Heart left ventricle (tissue), 13 donors: ENCODE results near the gene RTP3.

Experiments used
- POLR2A ChIP-seq, 2 donors: fragments of 450-650 bp; IDR thresholded peaks; one replicate each; pipeline ENCODE4 v1.6.1; 2017; ENCODE audit warnings: antibody characterized with exemption in 2 of 2, mild to moderate bottlenecking in 2 of 2, moderate library complexity in 2 of 2
- TF ChIP-seq, protein P1 (sequence below), 12 donors: fragments of 200-600 bp; sonication (generic) in 4 of 12; IDR thresholded peaks; one replicate each; pipeline versions ENCODE4 v1.5.0 to v1.8.0; 2018 to 2022; ENCODE audit warnings: antibody characterized with exemption in 12 of 12, mild to moderate bottlenecking in 5 of 12
- donor health status: ischemic (EF 13 %, LVEDD 7.1; RV severe dilation, severe dysfunction).
- donor health status: DM: no; HTN: yes; CAD: no.
- donor health status: DM: no; HTN: no; CAD: no.
- donor health status: ischemic (EF 25% LVEDD 6.9; RV normal size, moderate dysfunction).
- donor health status: ischemic (EF 25% LVEDD 5.7; RV mildly dilated, moderate dysfunction).
- donor health status: ischemic (EF 35%, LVEDD 5.7; RV mildly dilated, moderate dysfunction).
- donor health status: nonischemic (EF 11% LVEDD 7.7; RV severe dilation, severe dysfunction).
- donor health status: DM: yes; HTN: yes; CAD: no.
- donor health status: PGD.
- donor health status: ischemic (EF 29% LVEDD 5.4; RV normal size, mild dysfunction).
- donor health status: nonischemic (EF 23%, LVEDD 6.1; RV moderate dilation, normal function).

DNA sequence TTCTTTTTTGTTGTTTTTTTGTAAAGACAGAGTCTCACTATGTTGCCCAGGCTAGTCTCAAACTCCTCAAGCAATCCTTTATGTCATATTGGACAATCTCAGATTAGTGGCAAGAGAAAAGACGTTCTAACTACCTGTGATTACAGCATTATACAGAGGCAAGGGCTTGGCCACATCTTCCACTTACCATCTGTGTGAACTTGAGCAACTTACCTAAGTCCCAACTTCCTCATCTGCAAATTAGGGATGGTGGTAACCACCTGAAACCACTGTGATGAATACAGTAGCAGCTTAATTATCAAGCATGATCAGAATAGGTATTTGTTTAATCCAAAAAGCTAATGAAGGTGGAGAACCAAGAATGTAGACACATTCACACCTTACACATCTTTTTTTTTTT is 52.2 kb downstream of the RTP3 start:
- TF ChIP-seq, protein P1, sequence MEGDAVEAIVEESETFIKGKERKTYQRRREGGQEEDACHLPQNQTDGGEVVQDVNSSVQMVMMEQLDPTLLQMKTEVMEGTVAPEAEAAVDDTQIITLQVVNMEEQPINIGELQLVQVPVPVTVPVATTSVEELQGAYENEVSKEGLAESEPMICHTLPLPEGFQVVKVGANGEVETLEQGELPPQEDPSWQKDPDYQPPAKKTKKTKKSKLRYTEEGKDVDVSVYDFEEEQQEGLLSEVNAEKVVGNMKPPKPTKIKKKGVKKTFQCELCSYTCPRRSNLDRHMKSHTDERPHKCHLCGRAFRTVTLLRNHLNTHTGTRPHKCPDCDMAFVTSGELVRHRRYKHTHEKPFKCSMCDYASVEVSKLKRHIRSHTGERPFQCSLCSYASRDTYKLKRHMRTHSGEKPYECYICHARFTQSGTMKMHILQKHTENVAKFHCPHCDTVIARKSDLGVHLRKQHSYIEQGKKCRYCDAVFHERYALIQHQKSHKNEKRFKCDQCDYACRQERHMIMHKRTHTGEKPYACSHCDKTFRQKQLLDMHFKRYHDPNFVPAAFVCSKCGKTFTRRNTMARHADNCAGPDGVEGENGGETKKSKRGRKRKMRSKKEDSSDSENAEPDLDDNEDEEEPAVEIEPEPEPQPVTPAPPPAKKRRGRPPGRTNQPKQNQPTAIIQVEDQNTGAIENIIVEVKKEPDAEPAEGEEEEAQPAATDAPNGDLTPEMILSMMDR (IDR thresholded peaks at IDR 0.05), result no peak
- no peak for TF ChIP-seq POLR2A (IDR thresholded peaks at IDR 0.05)
